Activated naive CD4-positive, alpha-beta T cell treated with anti-CD3 and anti-CD28 coated beads, Interleukin-2, amount 10 ng/mL, durations not matched to agents 7 days and 5 days (primary cell): ENCODE data around the gene TEF.
"Not testable (repeated sequence)": the region's sequence is repeated elsewhere in the genome, so short reads cannot be mapped to it uniquely, and the experiment has no call there.

ENCODE experiments used
- CTCF ChIA-PET: fragments of 350-600 bp; sonication (Branson Sonifier 250); formaldehyde crosslinking; loops from one replicate; lab custom pipeline; 2021; ENCODE audit warnings: antibody characterized with exemption; lab: Charles Lee
- DNase-seq: peaks from one replicate; pipeline ENCODE4 v3.0.0-alpha.2; 2020
- H3K27ac Mint-ChIP-seq: one replicate; pipeline ENCODE4 v1.8.0; 2021; ENCODE audit warnings: mild to moderate bottlenecking, moderate library complexity, mixed read lengths
- H3K27me3 Mint-ChIP-seq: one replicate; pipeline ENCODE4 v1.8.0; 2021; ENCODE audit warnings: mild to moderate bottlenecking, mixed read lengths
- H3K36me3 Mint-ChIP-seq: one replicate; pipeline ENCODE4 v1.8.0; 2021; ENCODE audit warnings: mixed read lengths
- H3K4me1 Mint-ChIP-seq: one replicate; pipeline ENCODE4 v1.8.0; 2021; ENCODE audit warnings: mixed read lengths
- H3K4me3 Mint-ChIP-seq: one replicate; pipeline ENCODE4 v1.8.0; 2021; ENCODE audit warnings: mild to moderate bottlenecking, moderate library complexity, mixed read lengths
- H3K9me3 Mint-ChIP-seq: one replicate; pipeline ENCODE4 v1.8.0; 2021; ENCODE audit warnings: mixed read lengths

The TEF gene

DNA sequence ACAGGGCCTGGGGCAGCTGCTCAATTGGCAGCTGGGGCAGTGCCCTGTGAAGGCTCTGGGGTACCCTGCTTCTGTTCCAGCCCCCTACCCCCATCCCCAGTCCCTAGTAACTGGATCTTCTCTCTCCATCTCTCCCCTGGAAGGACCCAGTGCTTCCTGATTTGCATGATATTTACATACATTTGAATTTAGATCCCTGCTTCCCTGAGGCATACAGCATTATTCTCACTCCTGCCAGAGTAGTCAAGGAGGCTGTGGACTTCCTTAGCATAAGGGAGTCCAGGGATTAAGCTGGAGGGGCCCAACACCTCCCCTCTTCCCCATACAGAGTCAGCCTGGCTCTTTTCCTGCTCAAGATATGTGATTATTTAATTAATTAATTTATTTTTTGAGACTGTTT is 24.7 kb downstream of the TEF start:
- H3K27me3 Mint-ChIP-seq, result peaks cover 4% of the 10 kb centered on the region
- H3K27ac Mint-ChIP-seq, result no peak overlapping the region
- no peak for DNase-seq
- CTCF ChIA-PET, result interaction anchor here (0.8 to 1.9 kb wide), 2 partner anchors 111 to 121 kb away, joined by 3 to 7 read pairs; no protein-coding TSS in a partner anchor
- H3K4me3 Mint-ChIP-seq, result no peak overlapping the region
- H3K36me3 Mint-ChIP-seq, result no peaks in the 10 kb centered on the region
- H3K9me3 Mint-ChIP-seq, result no peaks in the 10 kb centered on the region
- H3K4me1 Mint-ChIP-seq, result peaks cover 16% of the 10 kb centered on the region

DNA sequence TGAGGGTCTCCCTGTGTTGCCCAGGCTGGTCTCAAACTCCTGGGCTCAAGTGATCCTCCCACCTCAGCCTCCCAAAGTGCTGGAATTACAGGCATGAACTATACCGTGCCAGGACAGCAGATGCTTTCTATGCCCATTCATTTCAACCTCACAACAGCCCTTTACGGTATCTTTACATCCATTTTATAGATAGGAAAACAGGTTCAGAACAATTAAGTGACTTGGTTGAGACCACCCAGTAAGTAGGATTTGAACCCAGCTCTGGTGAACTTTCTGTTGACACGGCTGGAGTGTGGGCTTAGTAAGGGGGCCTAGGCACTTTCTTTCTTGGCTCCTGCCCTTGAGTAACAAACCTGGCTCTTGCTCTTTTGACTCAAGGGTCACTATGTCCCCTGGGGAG is 25.7 kb downstream of the TEF start:
- peaks cover 23% of the 10 kb centered on the region for H3K4me1 Mint-ChIP-seq
- no peaks in the 10 kb centered on the region for H3K36me3 Mint-ChIP-seq
- no peaks in the 10 kb centered on the region for H3K9me3 Mint-ChIP-seq
- CTCF ChIA-PET, result interaction anchor here (0.9 to 1.9 kb wide), 3 partner anchors 110 to 125 kb away, joined by 3 to 7 read pairs (median 7); no protein-coding TSS in a partner anchor
- peaks cover 4% of the 10 kb centered on the region for H3K27me3 Mint-ChIP-seq
- no peak overlapping the region for H3K27ac Mint-ChIP-seq
- no peak for DNase-seq
- no peak overlapping the region for H3K4me3 Mint-ChIP-seq

DNA sequence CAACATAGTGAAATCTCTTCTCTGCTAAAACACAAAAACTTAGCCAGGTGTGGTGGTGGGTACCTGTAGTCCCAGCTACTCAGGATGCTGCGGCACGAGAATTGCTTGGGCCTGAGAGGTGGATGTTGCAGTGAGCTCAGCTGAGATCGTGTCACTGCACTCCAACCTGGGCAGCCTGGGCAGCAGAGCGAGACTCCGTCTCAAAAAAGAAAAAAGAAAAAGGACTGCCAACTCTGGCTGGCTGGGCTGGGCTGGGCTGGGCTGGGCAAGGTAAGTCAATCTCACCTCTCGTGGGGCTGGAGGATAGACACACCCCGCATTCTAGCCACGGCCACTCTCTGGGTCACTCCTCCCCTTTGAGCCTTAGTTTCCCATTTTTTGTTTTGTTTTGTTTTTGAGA is 26.9 kb downstream of the TEF start:
- H3K9me3 Mint-ChIP-seq, result no peaks in the 10 kb centered on the region
- CTCF ChIA-PET, result interaction anchor here (0.9 to 1.3 kb wide), 2 partner anchors 118 to 124 kb away, joined by 3 to 7 read pairs; no protein-coding TSS in a partner anchor
- DNase-seq, result no peak
- no peak overlapping the region for H3K27ac Mint-ChIP-seq
- H3K27me3 Mint-ChIP-seq, result peaks cover 2% of the 10 kb centered on the region
- H3K4me1 Mint-ChIP-seq, result peaks cover 27% of the 10 kb centered on the region
- H3K36me3 Mint-ChIP-seq, result peaks cover 4% of the 10 kb centered on the region
- H3K4me3 Mint-ChIP-seq, result no peak overlapping the region

DNA sequence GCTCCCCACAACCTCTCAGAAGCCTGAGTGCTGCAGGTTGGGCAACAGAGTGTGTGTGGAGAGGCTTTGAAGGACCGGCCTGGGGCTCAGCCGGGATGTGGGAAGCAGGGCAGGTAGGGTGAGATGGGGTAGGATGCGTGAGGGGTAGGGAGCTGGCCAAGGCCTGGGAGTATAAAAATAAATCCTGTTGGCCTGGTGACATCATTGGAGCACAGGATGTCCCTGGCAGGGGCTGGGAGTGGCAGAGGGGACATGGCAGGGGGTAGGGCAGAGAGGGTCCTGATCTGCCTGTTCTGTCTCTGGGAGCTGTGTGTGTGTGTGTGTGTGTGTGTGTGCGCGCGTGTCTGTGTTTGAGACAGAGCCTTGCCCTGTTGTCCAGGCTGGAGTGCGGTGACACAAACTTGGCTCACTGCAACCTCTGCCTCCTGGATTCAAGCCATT is 28.6 kb downstream of the TEF start:
- Mint-ChIP-seq H3K27me3 (no peaks in the 10 kb centered on the region), H3K27ac (no peak overlapping the region), H3K4me1 (peaks cover 34% of the 10 kb centered on the region), H3K36me3 (peaks cover 4% of the 10 kb centered on the region), H3K9me3 (no peaks in the 10 kb centered on the region), H3K4me3 (no peak overlapping the region)
- CTCF ChIA-PET, result interaction anchor here (1.2 to 1.7 kb wide), 3 partner anchors 43 to 116 kb away, joined by 3 to 6 read pairs (median 4); no protein-coding TSS in a partner anchor
- DNase-seq, result no peak

DNA sequence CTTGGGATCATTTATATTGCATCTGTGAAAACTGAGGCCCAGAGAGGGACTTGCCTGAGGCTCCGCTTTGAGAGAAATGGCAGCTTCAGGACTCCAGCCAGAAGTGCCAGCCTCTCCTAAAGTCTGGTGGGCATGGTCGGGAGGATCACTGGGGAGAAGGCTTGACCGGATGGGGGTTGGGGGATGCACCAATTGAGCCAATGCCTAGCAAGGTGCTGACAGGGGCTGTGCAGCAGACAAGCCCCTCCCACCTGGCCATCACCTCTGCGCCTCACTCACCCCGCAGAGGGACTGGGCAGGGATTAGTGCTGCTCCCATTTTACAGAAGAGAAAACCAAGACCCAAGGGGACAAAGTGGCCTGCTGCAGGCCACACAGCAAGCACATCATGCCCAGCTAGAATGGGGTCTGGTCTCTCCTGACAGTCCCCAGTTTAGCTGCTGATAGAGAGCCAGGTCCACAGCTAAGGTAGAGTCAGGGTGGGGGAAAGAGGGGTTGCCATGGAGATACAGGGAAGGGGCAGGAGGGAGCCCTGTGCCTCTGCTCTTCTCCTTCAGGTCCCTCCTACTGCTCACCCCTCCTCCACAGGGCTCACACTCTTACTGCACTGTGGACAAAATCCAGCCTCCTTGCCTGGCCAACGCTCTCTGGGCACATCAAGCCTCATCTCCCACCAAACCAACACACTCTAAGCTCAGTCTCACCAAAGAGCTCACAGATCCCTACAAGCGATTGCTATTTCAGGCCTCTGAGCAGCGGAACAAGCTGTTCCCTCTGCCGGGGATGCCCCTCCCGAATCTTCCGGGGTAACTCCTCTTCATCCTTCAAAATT is 29.5 kb downstream of the TEF start:
- no peak overlapping the region for H3K4me3 Mint-ChIP-seq
- no peak for DNase-seq
- H3K9me3 Mint-ChIP-seq, result no peaks in the 10 kb centered on the region
- H3K36me3 Mint-ChIP-seq, result peaks cover 8% of the 10 kb centered on the region
- peaks cover 37% of the 10 kb centered on the region for H3K4me1 Mint-ChIP-seq
- H3K27ac Mint-ChIP-seq, result peak overlapping the region; percentile 82
- CTCF ChIA-PET, result interaction anchor here (1.2 to 2.2 kb wide), 3 partner anchors 42 to 116 kb away, joined by 3 to 6 read pairs (median 4); no protein-coding TSS in a partner anchor
- no peaks in the 10 kb centered on the region for H3K27me3 Mint-ChIP-seq

DNA sequence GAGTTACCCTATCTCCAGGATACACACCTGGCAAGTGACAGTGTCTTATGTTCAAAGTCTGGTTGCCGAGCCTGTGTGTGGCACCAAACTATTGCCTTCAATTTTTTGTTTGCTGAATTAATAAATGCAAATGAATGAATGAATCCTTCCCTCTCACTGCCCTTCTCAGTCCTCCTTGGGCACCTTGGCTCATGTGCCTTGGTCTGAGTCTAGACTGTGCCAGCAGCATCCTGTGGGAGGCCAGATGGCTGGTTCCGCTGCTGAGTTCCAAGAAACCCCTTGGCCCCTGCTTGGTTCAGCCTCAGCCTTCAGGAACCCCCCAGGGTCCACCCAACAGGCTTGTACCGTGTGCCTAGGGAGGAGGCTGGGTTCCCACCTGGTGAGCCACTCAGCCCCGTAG is 33.8 kb downstream of the TEF start:
- CTCF ChIA-PET, result no interaction called here

DNA sequence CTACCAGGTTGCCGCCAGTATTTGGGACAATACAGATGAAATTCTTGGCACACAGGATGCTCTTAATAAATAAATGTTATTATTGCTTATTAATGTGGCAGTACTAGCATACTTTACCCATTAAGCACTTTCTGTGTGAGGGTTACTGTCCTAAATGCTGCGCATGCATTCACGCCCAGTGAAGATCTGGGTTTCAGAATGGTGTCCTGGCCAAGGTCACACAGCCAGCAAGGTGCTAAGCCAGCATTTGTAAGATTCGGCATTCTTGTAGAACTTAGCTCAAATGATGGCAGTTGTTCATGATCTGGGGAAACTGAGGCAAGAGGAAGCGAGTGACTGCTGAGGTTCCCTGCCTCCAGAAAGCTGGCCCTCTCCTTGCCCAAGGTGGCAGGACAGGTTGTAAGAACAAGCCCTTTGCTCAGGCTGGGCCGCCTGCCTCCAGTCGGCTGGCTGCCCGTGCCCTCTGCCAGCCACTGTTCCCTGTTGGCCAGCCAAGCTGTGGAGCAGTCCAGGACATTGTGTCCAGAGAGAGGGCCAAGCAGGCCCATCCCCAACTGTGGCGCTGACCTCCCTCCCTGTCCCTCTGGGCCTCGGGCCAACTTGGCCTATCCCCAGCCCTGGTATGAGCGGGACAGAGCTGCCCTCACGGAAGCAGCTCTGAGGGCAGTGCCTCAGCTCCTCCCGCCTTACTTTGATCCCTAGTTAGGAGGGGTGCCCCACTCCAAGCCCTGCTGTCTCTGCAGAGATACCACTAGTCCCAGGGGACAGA is 36.1 kb downstream of the TEF start:
- no peaks in the 10 kb centered on the region for H3K9me3 Mint-ChIP-seq
- peaks cover 22% of the 10 kb centered on the region for H3K4me1 Mint-ChIP-seq
- H3K4me3 Mint-ChIP-seq, result no peak overlapping the region
- H3K27ac Mint-ChIP-seq, result no peak overlapping the region
- H3K36me3 Mint-ChIP-seq, result peaks cover 10% of the 10 kb centered on the region
- DNase-seq, result no peak
- H3K27me3 Mint-ChIP-seq, result no peaks in the 10 kb centered on the region
- CTCF ChIA-PET, result no interaction called here

More for the DNA sequence above, 33.8 kb downstream of the TEF start:
- H3K9me3 Mint-ChIP-seq, result no peaks in the 10 kb centered on the region
- H3K4me3 Mint-ChIP-seq, result peak overlapping the region; percentile 97
- H3K27me3 Mint-ChIP-seq, result no peaks in the 10 kb centered on the region
- H3K27ac Mint-ChIP-seq, result peak overlapping the region; percentile 69
- DNase-seq, result no peak
- peaks cover 10% of the 10 kb centered on the region for H3K36me3 Mint-ChIP-seq
- peaks cover 38% of the 10 kb centered on the region for H3K4me1 Mint-ChIP-seq

DNA sequence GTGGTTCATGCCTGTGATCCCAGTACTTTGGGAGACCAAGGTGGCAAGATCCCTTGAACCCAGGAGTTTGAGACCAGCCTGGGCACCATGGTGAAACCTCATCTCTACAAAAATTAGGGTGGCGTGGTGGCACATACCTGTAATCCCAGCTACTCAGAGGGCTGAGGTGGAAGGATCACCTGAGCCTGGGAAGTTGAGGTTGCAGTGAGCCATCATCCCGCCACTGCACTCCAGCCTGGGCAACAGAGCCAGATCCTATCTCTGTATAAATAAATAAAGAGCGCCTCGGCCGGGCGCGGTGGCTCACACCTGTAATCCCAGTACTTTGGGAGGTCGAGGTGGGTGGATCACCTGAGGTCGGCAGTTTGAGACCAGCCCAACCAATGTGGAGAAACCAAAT is 37.0 kb downstream of the TEF start:
- DNase-seq, result no peak
- H3K27ac Mint-ChIP-seq, result no peak overlapping the region
- CTCF ChIA-PET, result no interaction called here

DNA sequence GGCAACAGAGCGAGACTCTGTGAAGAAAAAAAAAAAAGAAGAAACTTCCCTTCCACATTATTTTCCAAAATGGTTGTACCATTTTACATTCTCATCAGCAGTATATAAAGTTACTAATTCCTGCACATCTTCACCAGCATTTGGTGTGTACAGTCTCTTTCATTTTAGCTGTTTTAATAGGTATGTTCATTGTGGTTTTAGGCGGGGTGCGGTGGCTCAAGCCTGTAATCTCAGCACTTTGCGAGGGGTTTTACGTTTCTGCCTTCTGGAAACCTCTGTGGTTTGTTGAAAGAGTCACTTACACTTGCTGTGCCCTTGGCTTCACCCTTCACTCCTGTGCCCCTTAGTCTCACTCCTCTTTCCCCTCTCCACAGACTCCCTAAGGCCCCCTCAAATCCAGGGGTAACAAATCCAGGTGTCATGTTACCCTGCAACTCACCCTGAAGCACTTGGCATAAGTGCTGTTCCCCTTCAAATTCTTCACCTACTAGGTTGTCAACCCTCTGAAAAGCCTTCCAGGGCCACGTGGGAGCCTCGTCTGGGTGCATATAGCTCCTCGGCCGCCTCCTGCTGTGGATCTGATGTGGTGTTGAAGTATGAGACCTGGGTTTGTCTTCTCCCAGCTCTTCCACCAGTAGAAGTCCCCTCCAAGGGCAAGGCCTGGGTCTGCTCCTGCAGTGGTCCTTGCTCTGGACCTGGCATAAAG is 44.1 kb downstream of the TEF start:
- Mint-ChIP-seq H3K9me3 (no peaks in the 10 kb centered on the region), H3K4me3 (no peak overlapping the region), H3K27me3 (no peaks in the 10 kb centered on the region), H3K27ac (peak overlapping the region; percentile 86), H3K36me3 (peaks cover 13% of the 10 kb centered on the region), H3K4me1 (peaks cover 17% of the 10 kb centered on the region)
- CTCF ChIA-PET, result interaction anchor here (1.2 to 1.5 kb wide), 3 partner anchors 22 to 107 kb away, joined by 3 to 4 read pairs (median 4); no protein-coding TSS in a partner anchor
- peak; percentile 66 for DNase-seq

More for the DNA sequence above, 37.0 kb downstream of the TEF start:
- no peaks in the 10 kb centered on the region for H3K27me3 Mint-ChIP-seq
- H3K4me1 Mint-ChIP-seq, result peaks cover 19% of the 10 kb centered on the region
- no peak overlapping the region for H3K4me3 Mint-ChIP-seq
- H3K9me3 Mint-ChIP-seq, result no peaks in the 10 kb centered on the region
- H3K36me3 Mint-ChIP-seq, result peaks cover 7% of the 10 kb centered on the region

DNA sequence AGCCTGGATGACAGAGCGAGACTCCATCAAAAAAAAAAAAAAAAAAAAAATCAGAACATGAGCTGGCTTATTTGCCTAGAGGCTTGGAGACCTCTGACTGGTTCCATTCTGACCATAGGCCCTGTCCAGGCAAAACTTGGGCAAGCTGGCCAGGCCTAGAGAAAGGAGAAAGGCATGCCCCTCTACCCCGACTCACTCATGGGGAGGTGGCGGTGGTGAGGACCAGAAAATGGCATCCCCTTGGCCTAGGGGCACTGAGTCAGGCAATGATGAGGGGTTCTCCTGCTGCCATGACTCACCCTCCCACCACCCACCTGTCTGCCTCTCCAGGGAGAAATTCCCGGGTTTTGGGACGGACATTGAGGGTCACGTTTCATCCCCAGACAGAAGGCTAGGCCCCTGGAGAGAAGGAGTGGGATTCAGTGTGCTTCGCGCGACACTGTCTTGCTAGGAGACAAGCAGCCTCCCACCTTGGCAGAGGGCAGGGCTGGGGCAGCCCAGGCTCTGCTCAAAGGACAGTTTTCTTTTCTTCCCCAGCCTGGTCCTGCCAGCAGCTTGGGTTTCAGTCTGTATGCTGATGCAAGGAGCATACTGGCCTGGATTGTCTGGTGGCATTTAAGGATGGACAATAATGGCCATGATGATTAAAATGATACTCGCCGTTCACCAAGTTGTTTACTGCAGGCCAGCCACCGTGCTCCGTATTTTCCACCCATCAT is 47.6 kb downstream of the TEF start:
- CTCF ChIA-PET, result no interaction called here
- Mint-ChIP-seq H3K27ac (no peak overlapping the region), H3K4me1 (peaks cover 17% of the 10 kb centered on the region), H3K4me3 (no peak overlapping the region), H3K27me3 (no peaks in the 10 kb centered on the region), H3K9me3 (no peaks in the 10 kb centered on the region), H3K36me3 (peaks cover 28% of the 10 kb centered on the region)
- DNase-seq, result no peak

DNA sequence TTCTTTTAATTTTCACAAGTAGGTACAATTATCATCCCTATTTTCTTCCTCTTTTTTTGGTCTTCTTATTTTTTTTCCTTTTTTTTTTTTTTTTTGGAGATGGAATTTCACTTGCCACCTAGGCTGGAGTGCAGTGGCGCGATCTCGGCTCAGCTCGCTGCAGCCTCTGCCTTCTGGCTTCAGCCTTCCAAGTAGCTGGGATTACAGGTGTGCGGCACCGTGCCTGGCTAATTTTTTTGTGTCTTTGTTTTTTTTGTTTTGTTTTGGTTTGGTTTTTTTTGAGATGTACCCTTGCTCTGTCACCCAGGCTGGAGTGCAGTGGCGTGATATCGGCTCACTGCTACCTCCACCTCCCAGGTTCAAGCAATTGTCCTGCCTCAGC is 48.2 kb downstream of the TEF start:
- H3K27me3 Mint-ChIP-seq, result no peaks in the 10 kb centered on the region
- H3K36me3 Mint-ChIP-seq, result peaks cover 28% of the 10 kb centered on the region
- no peak overlapping the region for H3K4me3 Mint-ChIP-seq
- peaks cover 15% of the 10 kb centered on the region for H3K4me1 Mint-ChIP-seq
- no peaks in the 10 kb centered on the region for H3K9me3 Mint-ChIP-seq
- CTCF ChIA-PET, result no interaction called here
- H3K27ac Mint-ChIP-seq, result no peak overlapping the region
- DNase-seq, result no peak

DNA sequence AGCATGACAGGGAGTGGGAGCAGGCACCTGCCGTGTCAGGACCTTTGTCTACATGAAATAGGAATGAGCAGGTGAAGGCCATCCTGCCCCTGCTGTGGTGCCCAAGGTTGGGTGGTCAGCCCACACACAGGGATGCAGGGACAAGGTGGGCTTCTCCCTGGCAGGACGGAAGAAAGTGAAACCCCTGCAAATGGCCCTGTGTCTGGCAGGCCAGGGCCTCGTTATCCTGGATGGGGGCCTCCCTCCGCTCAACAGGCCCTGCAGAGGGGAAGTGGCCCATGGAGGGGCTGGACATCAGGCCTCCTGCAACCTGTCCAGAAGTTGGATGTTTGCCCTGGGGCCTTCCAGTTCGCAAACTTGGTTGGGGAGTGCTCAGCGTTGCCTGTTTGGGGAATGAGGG is 49.9 kb downstream of the TEF start:
- Mint-ChIP-seq H3K4me3 (no peak overlapping the region), H3K4me1 (peaks cover 7% of the 10 kb centered on the region), H3K9me3 (no peaks in the 10 kb centered on the region), H3K27ac (no peak overlapping the region), H3K27me3 (no peaks in the 10 kb centered on the region), H3K36me3 (peaks cover 34% of the 10 kb centered on the region)
- CTCF ChIA-PET, result no interaction called here
- DNase-seq, result no peak

DNA sequence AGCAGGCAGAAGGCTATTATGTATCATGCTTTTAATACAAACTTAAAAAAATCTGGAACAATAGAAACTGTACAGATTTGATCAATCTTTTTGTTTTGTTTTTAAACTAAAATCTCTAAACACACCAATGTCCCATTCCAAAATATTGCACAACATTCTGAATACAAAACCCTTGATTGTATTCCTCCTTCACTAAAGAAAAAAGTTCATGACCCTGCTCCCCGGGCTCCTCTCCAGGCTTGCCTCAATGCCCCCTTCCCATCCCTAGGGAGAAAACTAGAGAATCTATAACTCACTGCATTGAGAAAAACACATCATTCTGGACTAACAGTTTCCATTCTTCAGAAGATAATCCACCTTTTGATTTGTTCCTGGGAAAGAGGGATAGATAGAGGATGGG is 51.7 kb downstream of the TEF start:
- DNase-seq, H3K4me3 Mint-ChIP-seq, CTCF ChIA-PET, H3K4me1 Mint-ChIP-seq, H3K27ac Mint-ChIP-seq, H3K9me3 Mint-ChIP-seq, H3K27me3 Mint-ChIP-seq: not testable (repeated sequence)
- H3K36me3 Mint-ChIP-seq, result peaks cover 36% of the 10 kb centered on the region
